GM19351 (cell line): ENCODE measurements around the gene FSHB.
"Not testable (repeated sequence)": the region's sequence is repeated elsewhere in the genome, so short reads cannot be mapped to it uniquely, and the experiment has no call there.

ENCODE experiments used
- ATAC-seq: cut with Tn5 transposase; IDR thresholded peaks from one replicate; pipeline ENCODE4 v1.9.1; 2021; ENCODE audit warnings: mild to moderate bottlenecking, moderate library complexity; ENCODE audit not compliant: unreplicated experiment

The FSHB gene

DNA sequence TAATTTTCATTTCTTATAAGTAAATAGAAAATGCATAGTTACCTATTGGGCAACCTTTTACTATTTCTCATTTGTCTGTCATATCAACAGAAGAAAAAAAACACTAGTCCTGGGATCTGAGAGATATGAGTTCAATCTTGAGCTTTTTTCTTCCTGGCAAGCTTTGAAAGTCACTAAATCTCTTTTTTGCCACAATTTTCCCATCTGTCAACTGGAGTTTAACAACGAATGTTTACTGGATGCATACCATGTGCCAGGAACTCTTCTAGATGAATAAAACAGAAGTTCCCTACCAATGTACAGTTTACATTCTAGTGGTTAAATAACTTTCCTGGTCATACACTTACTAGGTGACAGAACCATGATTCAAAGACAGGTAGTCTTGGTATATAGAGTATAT is 31.0 kb downstream of the FSHB start:
- ATAC-seq = no peak

DNA sequence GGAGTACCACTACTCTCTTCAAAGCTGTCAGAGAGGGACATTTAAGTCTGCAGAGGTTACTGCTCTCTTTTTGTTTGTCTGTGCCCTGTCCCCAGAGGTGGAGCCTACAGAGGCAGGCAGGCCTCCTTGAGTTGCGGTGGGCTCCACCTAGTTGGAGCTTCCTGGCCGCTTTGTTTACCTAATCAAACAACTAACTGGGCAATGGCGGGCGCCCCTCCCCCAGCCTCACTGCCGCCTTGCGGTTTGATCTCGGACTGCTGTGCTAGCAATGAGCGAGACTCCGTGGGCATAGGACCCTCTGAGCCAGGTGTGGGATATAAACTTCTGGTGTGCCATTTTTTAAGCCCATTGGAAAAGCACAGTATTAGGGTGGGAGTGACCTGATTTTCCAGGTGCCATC is 37.8 kb downstream of the FSHB start:
- not testable (repeated sequence) for ATAC-seq

DNA sequence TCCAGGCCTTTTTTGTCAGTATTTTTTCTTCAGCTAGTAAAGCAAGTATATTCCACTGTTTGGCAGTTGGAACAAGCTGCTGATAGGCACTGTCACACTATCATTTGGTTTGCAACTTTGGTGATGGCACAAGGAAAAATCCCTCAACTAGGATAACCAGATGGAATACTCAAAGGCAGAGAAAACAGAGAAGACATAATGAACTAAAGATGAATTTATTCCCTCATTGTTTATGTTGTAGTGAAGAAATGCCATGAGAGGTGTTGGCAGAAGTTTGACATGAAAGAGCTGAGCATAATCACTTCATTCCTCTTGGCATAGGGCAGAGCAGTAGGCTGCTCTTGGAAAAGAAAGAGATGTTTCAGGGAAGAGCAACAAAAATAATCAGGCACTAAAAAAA is 39.9 kb downstream of the FSHB start:
- no peak for ATAC-seq

DNA sequence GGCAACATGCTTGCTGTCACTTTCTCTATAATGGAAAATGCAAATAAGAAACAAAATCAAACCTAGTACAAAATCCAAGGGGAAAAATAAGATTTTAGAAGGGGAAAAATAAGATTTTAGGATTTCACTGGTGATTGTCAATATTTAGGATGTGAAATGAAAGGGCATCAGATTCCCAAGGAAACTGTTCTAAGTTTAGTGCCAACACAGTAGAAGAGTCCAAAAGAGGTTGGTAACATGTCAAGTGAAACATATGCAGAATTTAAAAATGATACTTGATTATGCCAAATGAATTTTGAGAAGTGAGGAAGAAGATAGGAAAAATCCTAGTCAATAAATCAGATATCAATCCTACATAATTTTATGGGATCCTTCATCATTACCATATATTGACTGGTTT is 46.4 kb downstream of the FSHB start:
- no peak for ATAC-seq

DNA sequence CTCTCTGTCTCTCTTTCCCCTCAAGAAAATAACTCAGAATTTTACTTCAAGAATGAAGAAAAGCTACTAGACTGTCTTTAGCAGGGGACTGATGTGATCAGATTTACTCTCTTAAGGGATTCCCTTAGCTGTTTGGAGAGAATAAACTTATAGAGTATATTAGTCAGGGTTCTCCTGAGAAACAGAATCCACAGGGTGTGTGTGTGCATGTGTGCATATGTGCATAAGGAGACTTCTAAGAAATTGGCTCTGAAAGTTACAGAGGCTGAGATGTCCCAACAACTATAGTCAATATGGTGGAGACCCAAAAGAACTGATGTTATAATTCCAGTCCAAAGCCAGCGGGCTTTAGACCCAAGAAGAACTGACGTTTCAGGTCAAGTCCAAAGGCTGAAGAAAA is 49.0 kb downstream of the FSHB start:
- no peak for ATAC-seq

DNA sequence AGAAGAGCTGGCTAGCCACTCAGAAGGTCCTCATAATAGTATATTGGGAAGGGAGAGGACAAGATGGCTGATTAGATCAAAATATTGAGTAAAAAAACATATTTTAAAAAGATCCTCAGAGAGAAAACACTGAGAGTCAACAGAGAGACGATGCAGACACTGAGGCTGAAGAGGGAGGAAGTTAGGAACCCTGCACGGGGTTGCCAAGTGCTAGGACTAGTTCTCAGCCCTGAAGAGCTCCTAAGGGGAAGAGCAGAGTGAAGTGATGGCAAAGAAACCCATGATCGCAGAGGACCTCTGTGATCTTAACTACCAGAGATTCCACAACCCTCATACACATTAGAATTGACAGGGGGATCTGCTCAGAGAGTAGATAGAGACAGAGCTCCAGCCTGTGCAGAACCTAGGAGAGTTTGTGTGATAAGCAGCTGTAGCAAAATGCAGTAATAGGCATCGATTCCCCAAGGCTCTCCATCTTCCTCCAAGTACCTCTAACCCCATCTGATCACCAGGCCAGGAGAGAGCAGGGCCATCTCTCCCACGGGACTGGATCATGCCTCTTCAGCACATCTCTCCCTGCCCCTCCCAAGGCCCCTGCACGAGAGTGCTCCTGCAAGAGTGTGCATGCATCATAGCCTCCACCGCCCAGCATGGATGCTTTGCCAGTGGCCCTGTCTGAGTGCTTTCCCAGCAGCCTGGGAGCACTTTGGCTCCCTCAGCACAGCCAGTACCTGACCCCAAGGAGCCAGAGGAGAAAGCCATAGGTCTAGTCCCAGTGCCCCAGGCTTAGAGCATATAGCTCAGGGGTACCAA is 50.9 kb downstream of the FSHB start:
- ATAC-seq = peak; percentile 33

DNA sequence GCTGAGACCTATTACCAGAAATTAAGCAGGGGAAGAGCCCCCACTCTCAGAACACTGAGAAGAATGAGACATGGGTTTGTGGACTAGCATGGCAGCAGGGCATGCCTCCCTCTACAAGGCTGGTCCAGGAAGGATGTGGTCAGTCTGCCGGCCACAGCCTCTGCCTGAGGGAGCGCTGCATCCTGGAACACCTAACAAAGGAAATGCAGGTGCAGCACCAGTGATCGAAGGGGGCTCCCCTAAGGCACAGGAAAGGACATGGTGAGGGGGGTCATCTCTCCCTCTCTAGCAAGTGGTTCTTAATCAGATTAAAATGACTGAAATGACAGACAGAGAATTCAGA is 51.4 kb downstream of the FSHB start:
- ATAC-seq = peak; percentile 80
